Hepatocyte (in vitro differentiated cells): ENCODE data around the gene LMCD1. TPM values are rescaled to one million over a fixed set of nuclear protein-coding genes. Genes with fewer than 3 reads are reported as not detected.

ENCODE experiments used
- DNase-seq: peaks from one replicate; pipeline ENCODE4 v3.0.0-alpha.2; 2016; ENCODE audit warnings: low spot score
- H2AFZ ChIP-seq: fragments of 200-600 bp; sonication (generic); 2 replicates; pipeline ENCODE4 v1.6.0; 2016; ENCODE audit warnings: antibody characterized with exemption, mild to moderate bottlenecking
- H3K27ac ChIP-seq: fragments of 200-600 bp; sonication (generic); 2 replicates; pipeline ENCODE4 v1.5.1; 2016; ENCODE audit warnings: mild to moderate bottlenecking
- H3K27me3 ChIP-seq: fragments of 200-600 bp; sonication (generic); 2 replicates; pipeline ENCODE4 v1.6.1; 2016
- H3K36me3 ChIP-seq: fragments of 200-600 bp; sonication (generic); replicated peaks from 2 replicates; pipeline ENCODE4 v1.5.1; 2016; ENCODE audit warnings: low read depth; ENCODE audit not compliant: insufficient read depth
- H3K4me1 ChIP-seq: fragments of 200-600 bp; sonication (generic); 2 replicates; pipeline ENCODE4 v1.5.1; 2016; ENCODE audit warnings: mild to moderate bottlenecking, moderate library complexity; ENCODE audit not compliant: insufficient read depth
- H3K4me2 ChIP-seq: fragments of 200-600 bp; sonication (generic); 2 replicates; pipeline ENCODE4 v1.6.0; 2016
- H3K4me3 ChIP-seq: fragments of 200-600 bp; sonication (generic); 2 replicates; pipeline ENCODE4 v1.5.1; 2016; ENCODE audit warnings: mild to moderate bottlenecking
- H3K79me2 ChIP-seq: fragments of 200-600 bp; sonication (generic); 2 replicates; pipeline ENCODE4 v1.6.0; 2017; ENCODE audit warnings: mild to moderate bottlenecking
- H3K9me2 ChIP-seq: fragments of 200-600 bp; sonication (generic); replicated peaks from 2 replicates; pipeline ENCODE4 v1.6.0; 2017; ENCODE audit warnings: mild to moderate bottlenecking; ENCODE audit not compliant: insufficient read depth
- H3K9me3 ChIP-seq: fragments of 200-600 bp; sonication (generic); 2 replicates; pipeline ENCODE4 v1.5.1; 2016; ENCODE audit warnings: low read depth, mild to moderate bottlenecking
- H4K20me1 ChIP-seq: fragments of 200-600 bp; sonication (generic); 2 replicates; pipeline ENCODE4 v1.6.0; 2016; ENCODE audit warnings: mild to moderate bottlenecking; ENCODE audit not compliant: insufficient read depth, poor library complexity, severe bottlenecking
- EZH2 ChIP-seq: fragments of 200-600 bp; sonication (generic); IDR thresholded peaks from 2 replicates; pipeline ENCODE4 v1.6.1; 2016; ENCODE audit warnings: antibody characterized with exemption, mild to moderate bottlenecking, borderline replicate concordance
- EZH2phosphoT487 ChIP-seq: fragments of 200-600 bp; sonication (generic); IDR thresholded peaks from one replicate; pipeline ENCODE4 v1.6.1; 2018; ENCODE audit warnings: antibody characterized with exemption, mild to moderate bottlenecking, low read depth, moderate library complexity; ENCODE audit not compliant: unreplicated experiment, severe bottlenecking
- WGBS: methylation state at CpG from one replicate; pipeline ENCODE4 v1.1.6; 2016; ENCODE audit warnings: low lambda C conversion rate; ENCODE audit errors: missing lambda C conversion rate; 5-methylcytosine and 5-hydroxymethylcytosine counted together
- polyA plus RNA-seq: library from polyadenylated mRNA; unstranded; fragments of >200 nt; fragmentation: Nextera tagmentation; extraction: Ambion mirVana; gene quantifications from 2 replicates; pipeline ENCODE4 v1.2.1, GENCODE V29; 2016
- total RNA-seq: library from RNA; depleted of rRNA; stranded (reverse); fragments of >200 nt; gene quantifications from 2 replicates; pipeline ENCODE4 v1.2.3, GENCODE V29; 2014
- TF ChIP-seq, protein P1 (sequence below): fragments of 200-600 bp; sonication (generic); IDR thresholded peaks from 2 replicates; pipeline ENCODE4 v1.5.1; 2016; ENCODE audit warnings: antibody characterized with exemption, mild to moderate bottlenecking; ENCODE audit not compliant: poor library complexity

Gene LMCD1
- total and polyA plus RNA-seq, 2 experiments from 2014 or later, result 195 to 347 TPM

DNA sequence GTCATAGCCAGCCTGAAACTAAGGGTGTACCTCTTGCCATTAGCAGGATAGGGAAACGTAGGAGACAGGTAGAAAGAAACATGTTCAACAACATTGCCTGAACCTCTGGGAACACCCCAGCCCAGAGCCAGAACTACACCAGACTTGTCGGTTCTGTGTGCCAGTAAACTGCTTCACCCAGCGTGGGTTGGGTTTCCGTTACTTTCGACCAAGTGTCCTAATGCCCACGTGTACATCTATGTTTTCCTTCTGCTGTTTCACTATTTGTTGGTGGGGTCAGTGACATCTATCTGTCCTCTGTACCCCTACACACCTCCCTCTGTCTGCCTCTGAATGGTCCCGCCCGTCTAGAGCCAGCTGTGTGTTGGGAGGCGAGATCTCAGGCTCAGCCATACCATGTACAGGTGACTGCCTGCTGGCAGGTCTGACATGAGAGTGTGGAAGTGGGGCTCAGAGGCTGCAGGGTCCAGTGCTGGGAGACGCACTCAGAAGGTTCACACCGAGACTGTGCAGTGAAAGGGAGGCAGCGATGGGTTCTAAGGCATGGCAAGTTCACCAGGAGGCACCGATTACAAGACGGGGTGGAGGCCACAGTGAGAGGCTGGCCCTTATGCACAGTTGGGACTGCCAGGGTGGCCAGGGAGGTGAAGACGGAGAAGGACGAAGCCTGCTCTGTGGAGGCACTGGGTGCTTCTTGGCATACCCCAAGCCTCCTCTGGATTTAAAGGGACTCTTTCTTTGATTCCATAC, 106.6 kb downstream of the LMCD1 start:
- peaks cover 12% of the 10 kb centered on the region for H3K4me1 ChIP-seq
- no peaks in the 10 kb centered on the region for H4K20me1 ChIP-seq
- no peak overlapping the region for H3K4me3 ChIP-seq
- no peaks in the 10 kb centered on the region for H3K9me3 ChIP-seq
- 93% methylated on average over 16 of the region's 16 CpGs for WGBS
- no peak for DNase-seq
- H3K27me3 ChIP-seq, result no peaks in the 10 kb centered on the region
- H3K9me2 ChIP-seq, result no peaks in the 10 kb centered on the region
- TF ChIP-seq EZH2phosphoT487 (no peak), EZH2 (no peak)
- TF ChIP-seq, protein P1, sequence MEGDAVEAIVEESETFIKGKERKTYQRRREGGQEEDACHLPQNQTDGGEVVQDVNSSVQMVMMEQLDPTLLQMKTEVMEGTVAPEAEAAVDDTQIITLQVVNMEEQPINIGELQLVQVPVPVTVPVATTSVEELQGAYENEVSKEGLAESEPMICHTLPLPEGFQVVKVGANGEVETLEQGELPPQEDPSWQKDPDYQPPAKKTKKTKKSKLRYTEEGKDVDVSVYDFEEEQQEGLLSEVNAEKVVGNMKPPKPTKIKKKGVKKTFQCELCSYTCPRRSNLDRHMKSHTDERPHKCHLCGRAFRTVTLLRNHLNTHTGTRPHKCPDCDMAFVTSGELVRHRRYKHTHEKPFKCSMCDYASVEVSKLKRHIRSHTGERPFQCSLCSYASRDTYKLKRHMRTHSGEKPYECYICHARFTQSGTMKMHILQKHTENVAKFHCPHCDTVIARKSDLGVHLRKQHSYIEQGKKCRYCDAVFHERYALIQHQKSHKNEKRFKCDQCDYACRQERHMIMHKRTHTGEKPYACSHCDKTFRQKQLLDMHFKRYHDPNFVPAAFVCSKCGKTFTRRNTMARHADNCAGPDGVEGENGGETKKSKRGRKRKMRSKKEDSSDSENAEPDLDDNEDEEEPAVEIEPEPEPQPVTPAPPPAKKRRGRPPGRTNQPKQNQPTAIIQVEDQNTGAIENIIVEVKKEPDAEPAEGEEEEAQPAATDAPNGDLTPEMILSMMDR, result no peak
- H3K4me2 ChIP-seq, result no peak overlapping the region
- no peaks in the 10 kb centered on the region for H3K36me3 ChIP-seq
- H3K79me2 ChIP-seq, result no peaks in the 10 kb centered on the region
- H3K27ac ChIP-seq, result no peak overlapping the region
- H2AFZ ChIP-seq, result no peak overlapping the region

DNA sequence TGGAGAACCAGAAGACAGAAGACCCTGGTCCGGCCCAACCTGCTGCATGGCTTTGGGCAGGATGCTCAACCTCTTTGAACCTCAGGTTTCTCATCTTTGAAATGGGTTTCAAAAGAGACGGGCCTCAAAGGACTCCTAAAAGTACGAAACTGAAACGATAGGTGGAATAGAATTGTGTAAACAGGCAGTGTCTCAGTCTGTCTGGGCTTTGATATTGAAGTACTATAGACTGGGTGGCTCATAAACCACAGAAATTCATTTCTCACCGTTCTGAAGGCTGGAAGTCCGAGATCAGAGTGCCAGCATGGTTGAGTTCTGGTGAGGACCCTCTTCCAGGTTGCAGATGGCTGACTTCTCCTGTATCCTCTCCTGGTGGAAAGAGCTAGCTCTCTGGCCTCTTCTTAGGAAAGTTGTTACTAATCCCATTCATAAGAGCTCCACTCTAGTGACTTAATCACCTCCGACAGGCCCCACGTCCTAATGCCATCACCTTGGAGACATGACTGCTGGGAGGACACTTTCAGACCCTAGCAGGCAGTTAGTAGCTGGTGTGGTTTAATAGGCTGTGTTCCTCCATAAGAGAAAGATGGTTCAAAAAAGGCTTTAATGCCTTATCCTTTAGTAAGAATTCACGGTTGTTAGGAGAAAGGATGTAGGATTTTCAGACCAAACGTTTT, 107.3 kb downstream of the LMCD1 start:
- Histone ChIP-seq H3K27ac (no peak overlapping the region), H3K36me3 (no peaks in the 10 kb centered on the region), H3K27me3 (no peaks in the 10 kb centered on the region), H3K4me1 (peaks cover 12% of the 10 kb centered on the region), H3K9me2 (no peaks in the 10 kb centered on the region), H3K9me3 (no peaks in the 10 kb centered on the region), H3K4me2 (no peak overlapping the region), H3K79me2 (no peaks in the 10 kb centered on the region), H3K4me3 (no peak overlapping the region), H4K20me1 (no peaks in the 10 kb centered on the region), H2AFZ (no peak overlapping the region)
- no peak for TF ChIP-seq EZH2phosphoT487
- TF ChIP-seq, protein P1, result no peak
- TF ChIP-seq EZH2, result no peak
- DNase-seq, result no peak
- 88% methylated on average over 10 of the region's 10 CpGs for WGBS

DNA sequence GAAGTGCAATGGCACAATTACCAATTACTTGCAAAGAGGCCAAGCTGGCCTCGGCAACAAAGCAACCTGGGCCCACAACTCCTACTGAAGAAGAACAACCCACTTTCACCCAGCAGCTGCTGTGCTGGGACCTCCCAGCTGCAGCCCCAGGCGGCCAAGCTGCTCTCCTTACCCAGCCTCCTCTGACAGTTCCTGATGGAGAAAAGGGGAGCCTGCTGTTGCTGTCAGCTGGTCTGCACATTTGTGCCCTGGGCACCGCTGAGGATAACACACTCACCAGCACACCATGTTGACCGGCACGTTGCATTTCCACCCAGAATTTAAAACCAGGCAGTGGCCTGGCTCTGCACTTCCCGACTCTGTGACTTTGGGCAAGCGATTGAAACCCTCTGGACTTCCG, 109.3 kb downstream of the LMCD1 start:
- Histone ChIP-seq H3K4me1 (peaks cover 12% of the 10 kb centered on the region), H2AFZ (no peak overlapping the region), H3K36me3 (no peaks in the 10 kb centered on the region), H3K27ac (no peak overlapping the region), H3K9me2 (no peaks in the 10 kb centered on the region), H3K9me3 (no peaks in the 10 kb centered on the region), H3K4me3 (no peak overlapping the region), H3K4me2 (no peak overlapping the region), H3K27me3 (no peaks in the 10 kb centered on the region), H4K20me1 (no peaks in the 10 kb centered on the region), H3K79me2 (no peaks in the 10 kb centered on the region)
- TF ChIP-seq, protein P1, result no peak
- TF ChIP-seq EZH2, result no peak
- TF ChIP-seq EZH2phosphoT487, result no peak
- WGBS, result 95% methylated on average over 8 of the region's 8 CpGs
- no peak for DNase-seq
